Left ventricle myocardium inferior (tissue), 1 donor: ENCODE data around the gene PRR33. TPM values are rescaled to one million over a fixed set of nuclear protein-coding genes. Genes with fewer than 3 reads are reported as not detected.

Source experiments
- DNase-seq: peaks from one replicate; pipeline ENCODE4 v3.0.0-alpha.2; 2020
- H3K27ac ChIP-seq: fragments of 200-600 bp; replicated peaks from 2 replicates; pipeline ENCODE4 v1.8.0; 2021
- H3K27me3 ChIP-seq: fragments of 200-600 bp; 2 replicates; pipeline ENCODE4 v1.8.0; 2021; ENCODE audit warnings: low read depth
- H3K36me3 ChIP-seq: fragments of 200-600 bp; 2 replicates; pipeline ENCODE4 v1.8.0; 2021
- H3K4me1 ChIP-seq: fragments of 200-600 bp; 2 replicates; pipeline ENCODE4 v1.8.0; 2021
- H3K4me3 ChIP-seq: fragments of 200-600 bp; 2 replicates; pipeline ENCODE4 v1.8.0; 2021; ENCODE audit warnings: mild to moderate bottlenecking, moderate library complexity
- H3K9me3 ChIP-seq: fragments of 200-600 bp; replicated peaks from 2 replicates; pipeline ENCODE4 v1.8.0; 2021
- intact Hi-C: fragments of 100-400 bp; cut with micrococcal nuclease; formaldehyde crosslinking; loops from one replicate; pipeline ENCODE4 v1.11.0; 2022
- total RNA-seq: library from RNA; stranded (reverse); fragmentation: NEBNext Ultra II Directional; extraction: Animal tissue kit (Norgen Biotek cat#: 25700); gene quantifications from one replicate; pipeline ENCODE4 v1.2.1, GENCODE V29; 2021
- TF ChIP-seq, protein P1 (sequence below): fragments of 200-600 bp; IDR thresholded peaks from 2 replicates; pipeline ENCODE4 v1.8.0; 2021; ENCODE audit warnings: antibody characterized with exemption, mild to moderate bottlenecking, borderline replicate concordance
- donor health status: DM: no; HTN: yes; CAD: no; lungs with severe emphysema.

PRR33 gene
- total RNA-seq, 1 donor from 2014 or later, result 2.4 TPM

GRCh38 chr11:1909524-1909923, 17.8 kb upstream of the PRR33 start:
- Histone ChIP-seq H3K9me3 (no peaks in the 10 kb centered on the region), H3K36me3 (no peaks in the 10 kb centered on the region), H3K27ac (peak overlapping the region; percentile 92), H3K27me3 (no peaks in the 10 kb centered on the region), H3K4me1 (peaks cover 53% of the 10 kb centered on the region), H3K4me3 (no peak overlapping the region)
- TF ChIP-seq, protein P1, sequence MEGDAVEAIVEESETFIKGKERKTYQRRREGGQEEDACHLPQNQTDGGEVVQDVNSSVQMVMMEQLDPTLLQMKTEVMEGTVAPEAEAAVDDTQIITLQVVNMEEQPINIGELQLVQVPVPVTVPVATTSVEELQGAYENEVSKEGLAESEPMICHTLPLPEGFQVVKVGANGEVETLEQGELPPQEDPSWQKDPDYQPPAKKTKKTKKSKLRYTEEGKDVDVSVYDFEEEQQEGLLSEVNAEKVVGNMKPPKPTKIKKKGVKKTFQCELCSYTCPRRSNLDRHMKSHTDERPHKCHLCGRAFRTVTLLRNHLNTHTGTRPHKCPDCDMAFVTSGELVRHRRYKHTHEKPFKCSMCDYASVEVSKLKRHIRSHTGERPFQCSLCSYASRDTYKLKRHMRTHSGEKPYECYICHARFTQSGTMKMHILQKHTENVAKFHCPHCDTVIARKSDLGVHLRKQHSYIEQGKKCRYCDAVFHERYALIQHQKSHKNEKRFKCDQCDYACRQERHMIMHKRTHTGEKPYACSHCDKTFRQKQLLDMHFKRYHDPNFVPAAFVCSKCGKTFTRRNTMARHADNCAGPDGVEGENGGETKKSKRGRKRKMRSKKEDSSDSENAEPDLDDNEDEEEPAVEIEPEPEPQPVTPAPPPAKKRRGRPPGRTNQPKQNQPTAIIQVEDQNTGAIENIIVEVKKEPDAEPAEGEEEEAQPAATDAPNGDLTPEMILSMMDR, result no peak
- DNase-seq, result no peak
- intact Hi-C loops, result no loop called here

- Histone ChIP-seq H3K27me3 (no peaks in the 10 kb centered on the region), H3K9me3 (no peaks in the 10 kb centered on the region), H3K4me3 (peak overlapping the region; percentile 4), H3K36me3 (no peaks in the 10 kb centered on the region), H3K4me1 (peaks cover 53% of the 10 kb centered on the region), H3K27ac (peak overlapping the region; percentile 92)
- TF ChIP-seq, protein P1, result no peak
- no peak for DNase-seq
- intact Hi-C loops, result no loop called here
Measured at GRCh38 chr11:1908618-1909017, 16.9 kb upstream of the PRR33 start.

- H3K36me3 ChIP-seq, result no peaks in the 10 kb centered on the region
- no peaks in the 10 kb centered on the region for H3K9me3 ChIP-seq
- H3K4me1 ChIP-seq, result peaks cover 46% of the 10 kb centered on the region
- no peak for DNase-seq
- H3K4me3 ChIP-seq, result no peak overlapping the region
- intact Hi-C loops, result no loop called here
- H3K27me3 ChIP-seq, result no peaks in the 10 kb centered on the region
- TF ChIP-seq, protein P1, result no peak
- H3K27ac ChIP-seq, result peak overlapping the region; percentile 92
Measured at GRCh38 chr11:1906611-1907423, 15.1 kb upstream of the PRR33 start.

- TF ChIP-seq, protein P1, result no peak
- Histone ChIP-seq H3K27me3 (no peaks in the 10 kb centered on the region), H3K4me1 (peaks cover 46% of the 10 kb centered on the region), H3K27ac (peak overlapping the region; percentile 92), H3K9me3 (no peaks in the 10 kb centered on the region), H3K36me3 (no peaks in the 10 kb centered on the region), H3K4me3 (no peak overlapping the region)
- DNase-seq, result no peak
- intact Hi-C loops, result no loop called here
Measured at GRCh38 chr11:1906181-1906580, 14.5 kb upstream of the PRR33 start.

DNA sequence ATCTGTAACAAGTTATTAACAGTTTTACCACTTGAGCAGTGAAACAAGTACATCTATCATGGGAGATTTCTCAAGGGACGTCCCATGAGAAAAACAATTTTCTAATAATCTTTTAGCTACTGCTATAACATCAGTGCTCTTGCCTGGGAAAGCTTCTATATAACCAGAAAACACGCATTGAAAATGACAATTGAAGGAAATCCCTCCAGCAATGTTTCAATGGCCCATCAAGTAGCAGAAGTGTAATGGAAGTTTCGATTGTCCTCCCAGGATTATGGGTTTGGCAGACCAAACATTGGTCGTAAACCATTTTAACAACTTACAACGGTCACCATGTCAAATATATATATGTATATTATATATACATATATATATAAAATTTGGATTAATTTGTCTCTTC, 8.0 kb upstream of the PRR33 start:
- Histone ChIP-seq H3K4me1 (no peaks in the 10 kb centered on the region), H3K9me3 (no peaks in the 10 kb centered on the region), H3K36me3 (no peaks in the 10 kb centered on the region), H3K27me3 (no peaks in the 10 kb centered on the region), H3K4me3 (no peak overlapping the region), H3K27ac (no peak overlapping the region)
- TF ChIP-seq, protein P1, result no peak
- intact Hi-C loops, result loop anchor here (10.0 kb wide), 1 partner anchor 45 kb away; the partner anchor contains the start of gene MRPL23
- DNase-seq, result no peak
